ENCODE data around the gene RUFY3.

DNA sequence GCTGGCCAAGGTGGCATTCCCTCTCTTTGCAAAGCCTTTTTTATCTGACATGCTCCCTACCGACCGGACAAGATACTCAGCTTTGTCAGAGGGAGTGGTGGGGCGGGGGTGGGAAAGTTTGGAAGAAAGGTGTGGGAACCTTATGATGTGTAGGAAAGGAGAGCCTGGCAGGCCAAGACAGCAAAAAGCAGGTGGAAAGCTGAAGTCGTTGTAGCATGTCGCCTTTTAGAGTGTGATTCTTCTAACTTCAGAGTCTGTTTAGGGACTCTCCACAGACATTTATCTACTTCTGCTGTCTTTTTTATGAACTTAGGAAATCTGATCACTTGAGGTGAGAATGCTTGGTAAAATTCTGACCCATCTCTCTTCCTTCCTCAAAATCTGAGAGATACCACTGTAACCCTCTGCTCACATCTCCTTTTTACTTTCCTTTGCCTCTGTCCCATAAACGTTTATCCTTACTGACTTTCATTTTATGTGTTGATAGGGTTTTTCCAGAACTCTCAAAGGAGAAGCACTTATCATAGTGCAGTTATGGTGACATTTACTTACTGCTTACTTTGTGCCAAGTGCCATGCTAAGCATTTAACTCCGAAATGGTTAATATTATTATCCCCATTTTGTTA is 8.2 kb upstream of the RUFY3 start:
- TF ChIP-seq POLR2A (IDR thresholded peaks at IDR 0.05; ENCODE audit: low read depth, low read length) (no peak), RFX5 (IDR thresholded peaks at IDR 0.05; ENCODE audit: low read depth, low read length) (no peak), CEBPB (IDR thresholded peaks at IDR 0.05; ENCODE audit: low read depth, low read length) (no peak), RCOR1 (IDR thresholded peaks at IDR 0.05; ENCODE audit: insufficient replicate concordance, low read length) (no peak), SMC3 (IDR thresholded peaks at IDR 0.05; ENCODE audit: low read depth, low read length) (no peak), MXI1 (IDR thresholded peaks at IDR 0.05; ENCODE audit: borderline replicate concordance, low read depth, low read length) (no peak), FOS (IDR thresholded peaks at IDR 0.05; ENCODE audit: low read depth, low read length) (no peak), BHLHE40 (IDR thresholded peaks at IDR 0.05; ENCODE audit: low read depth, low read length) (no peak), MAZ (IDR thresholded peaks at IDR 0.05; ENCODE audit: borderline replicate concordance, low read depth, low read length) (no peak), RAD21 (IDR thresholded peaks at IDR 0.05; ENCODE audit: low read length) (no peak), MAFK (IDR thresholded peaks at IDR 0.05; ENCODE audit: low read depth, low read length) (no peak)
- TF ChIP-seq, protein P1, sequence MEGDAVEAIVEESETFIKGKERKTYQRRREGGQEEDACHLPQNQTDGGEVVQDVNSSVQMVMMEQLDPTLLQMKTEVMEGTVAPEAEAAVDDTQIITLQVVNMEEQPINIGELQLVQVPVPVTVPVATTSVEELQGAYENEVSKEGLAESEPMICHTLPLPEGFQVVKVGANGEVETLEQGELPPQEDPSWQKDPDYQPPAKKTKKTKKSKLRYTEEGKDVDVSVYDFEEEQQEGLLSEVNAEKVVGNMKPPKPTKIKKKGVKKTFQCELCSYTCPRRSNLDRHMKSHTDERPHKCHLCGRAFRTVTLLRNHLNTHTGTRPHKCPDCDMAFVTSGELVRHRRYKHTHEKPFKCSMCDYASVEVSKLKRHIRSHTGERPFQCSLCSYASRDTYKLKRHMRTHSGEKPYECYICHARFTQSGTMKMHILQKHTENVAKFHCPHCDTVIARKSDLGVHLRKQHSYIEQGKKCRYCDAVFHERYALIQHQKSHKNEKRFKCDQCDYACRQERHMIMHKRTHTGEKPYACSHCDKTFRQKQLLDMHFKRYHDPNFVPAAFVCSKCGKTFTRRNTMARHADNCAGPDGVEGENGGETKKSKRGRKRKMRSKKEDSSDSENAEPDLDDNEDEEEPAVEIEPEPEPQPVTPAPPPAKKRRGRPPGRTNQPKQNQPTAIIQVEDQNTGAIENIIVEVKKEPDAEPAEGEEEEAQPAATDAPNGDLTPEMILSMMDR (conservative IDR thresholded peaks at IDR 0.05; ENCODE audit: low read depth, low read length), result no peak
- TF ChIP-seq, protein P2, sequence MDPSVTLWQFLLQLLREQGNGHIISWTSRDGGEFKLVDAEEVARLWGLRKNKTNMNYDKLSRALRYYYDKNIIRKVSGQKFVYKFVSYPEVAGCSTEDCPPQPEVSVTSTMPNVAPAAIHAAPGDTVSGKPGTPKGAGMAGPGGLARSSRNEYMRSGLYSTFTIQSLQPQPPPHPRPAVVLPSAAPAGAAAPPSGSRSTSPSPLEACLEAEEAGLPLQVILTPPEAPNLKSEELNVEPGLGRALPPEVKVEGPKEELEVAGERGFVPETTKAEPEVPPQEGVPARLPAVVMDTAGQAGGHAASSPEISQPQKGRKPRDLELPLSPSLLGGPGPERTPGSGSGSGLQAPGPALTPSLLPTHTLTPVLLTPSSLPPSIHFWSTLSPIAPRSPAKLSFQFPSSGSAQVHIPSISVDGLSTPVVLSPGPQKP (IDR thresholded peaks at IDR 0.05; ENCODE audit: borderline replicate concordance, low read depth, low read length), result no peak

All from IMR-90 (cell line).